Measurements from ENCODE around the gene WBP1L.

The WBP1L gene

GRCh38 chr10:102759497-102760210 lies 15.9 kb downstream of the WBP1L start:
- no peak for TF ChIP-seq CTCF (IDR thresholded peaks at IDR 0.05; ENCODE audit: low read depth, low read length)
- no peak overlapping the region for H3K4me3 ChIP-seq (ENCODE audit: low read depth, low read length)

GRCh38 chr10:102761981-102762380 lies 18.2 kb downstream of the WBP1L start:
- no peak overlapping the region for H3K4me3 ChIP-seq (ENCODE audit: low read depth, low read length)
- TF ChIP-seq CTCF (IDR thresholded peaks at IDR 0.05; ENCODE audit: low read depth, low read length): no peak

- no peak for TF ChIP-seq CTCF (IDR thresholded peaks at IDR 0.05; ENCODE audit: low read depth, low read length)
- no peak overlapping the region for H3K4me3 ChIP-seq (ENCODE audit: low read depth, low read length)
Measured at GRCh38 chr10:102762401-102763015, 18.8 kb downstream of the WBP1L start.

- no peak overlapping the region for H3K4me3 ChIP-seq (ENCODE audit: low read depth, low read length)
- no peak for TF ChIP-seq CTCF (IDR thresholded peaks at IDR 0.05; ENCODE audit: low read depth, low read length)
Measured at GRCh38 chr10:102763037-102763607, 19.4 kb downstream of the WBP1L start.

- no peak for TF ChIP-seq CTCF (IDR thresholded peaks at IDR 0.05; ENCODE audit: low read depth, low read length)
- H3K4me3 ChIP-seq (ENCODE audit: low read depth, low read length): no peak overlapping the region
Measured at GRCh38 chr10:102764470-102765161, 20.9 kb downstream of the WBP1L start.

- no peak for TF ChIP-seq CTCF (IDR thresholded peaks at IDR 0.05; ENCODE audit: low read depth, low read length)
- no peak overlapping the region for H3K4me3 ChIP-seq (ENCODE audit: low read depth, low read length)
Measured at GRCh38 chr10:102765336-102765735, 21.6 kb downstream of the WBP1L start.

All from WI38 (cell line).